ENCODE measurements around the gene HSPA1A. TPM values are rescaled to one million over a fixed set of nuclear protein-coding genes. Genes with fewer than 3 reads are reported as not detected.

Gene HSPA1A
- 93.9 and 97.6 TPM in 2 replicates for total RNA-seq

DNA sequence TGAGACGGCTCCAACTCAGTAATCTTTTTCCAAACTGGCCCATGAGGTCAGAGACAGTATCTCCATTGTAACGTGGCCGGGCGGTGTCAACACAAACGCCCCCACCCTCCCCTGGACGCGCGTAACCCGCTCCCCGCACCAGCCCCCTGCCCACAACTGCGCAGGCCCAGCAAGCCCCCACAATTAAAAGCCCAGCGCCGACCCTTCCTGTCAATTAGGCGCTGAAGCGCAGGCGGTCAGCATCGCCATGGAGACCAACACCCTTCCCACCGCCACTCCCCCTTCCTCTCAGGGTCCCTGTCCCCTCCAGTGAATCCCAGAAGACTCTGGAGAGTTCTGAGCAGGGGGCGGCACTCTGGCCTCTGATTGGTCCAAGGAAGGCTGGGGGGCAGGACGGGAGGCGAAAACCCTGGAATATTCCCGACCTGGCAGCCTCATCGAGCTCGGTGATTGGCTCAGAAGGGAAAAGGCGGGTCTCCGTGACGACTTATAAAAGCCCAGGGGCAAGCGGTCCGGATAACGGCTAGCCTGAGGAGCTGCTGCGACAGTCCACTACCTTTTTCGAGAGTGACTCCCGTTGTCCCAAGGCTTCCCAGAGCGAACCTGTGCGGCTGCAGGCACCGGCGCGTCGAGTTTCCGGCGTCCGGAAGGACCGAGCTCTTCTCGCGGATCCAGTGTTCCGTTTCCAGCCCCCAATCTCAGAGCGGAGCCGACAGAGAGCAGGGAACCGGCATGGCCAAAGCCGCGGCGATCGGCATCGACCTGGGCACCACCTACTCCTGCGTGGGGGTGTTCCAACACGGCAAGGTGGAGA is at the start of gene HSPA1A, which contains the start of gene HSPA1L:
TSS of gene HSPA1A (plus strand) at position 519 of the 814 bp plus-strand sequence. CDS start at position 733, 214 bp downstream.
TSS of gene HSPA1L (minus strand) at position 259 of the 814 bp plus-strand sequence. CDS start 3,311 bp downstream, outside the sequence.

DNA sequence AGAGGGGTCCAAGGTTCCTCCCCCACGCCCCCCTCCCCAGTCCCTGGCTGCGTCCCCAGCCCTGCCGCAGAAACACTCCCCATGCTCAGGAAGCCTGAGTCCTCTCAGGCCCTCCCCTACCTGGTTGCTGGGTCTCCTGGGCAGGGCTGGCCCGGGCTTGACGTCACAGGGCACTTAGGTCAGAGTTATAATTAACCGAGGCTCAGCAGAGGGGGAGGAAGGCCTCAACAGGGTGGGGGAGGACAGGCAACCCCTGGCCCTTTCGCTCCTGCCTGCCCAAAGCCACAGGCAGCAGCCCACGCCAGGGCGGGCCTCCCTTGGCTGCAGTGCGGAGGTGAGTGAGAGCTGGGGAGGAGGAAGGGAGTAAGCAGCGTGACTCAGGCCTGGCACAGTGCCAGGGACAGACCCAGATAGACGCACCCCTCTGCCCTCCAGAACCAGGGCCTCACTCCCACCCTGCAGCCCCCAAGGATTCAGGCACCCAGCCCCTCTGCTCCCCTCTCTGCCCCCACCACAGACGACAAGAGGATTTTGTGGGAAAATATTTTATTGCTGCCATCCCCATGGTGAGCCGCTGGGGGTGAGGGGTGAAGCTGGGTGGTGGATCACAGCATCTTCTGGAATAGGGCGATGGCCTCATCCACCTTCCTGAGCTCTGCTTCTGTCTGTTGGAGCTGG is 38.2 kb upstream of the HSPA1A start, which contains the start of gene VWA7:
TSS of gene VWA7 (minus strand) at position 340 of the 678 bp plus-strand sequence. CDS start 549 bp downstream, outside the sequence.

DNA sequence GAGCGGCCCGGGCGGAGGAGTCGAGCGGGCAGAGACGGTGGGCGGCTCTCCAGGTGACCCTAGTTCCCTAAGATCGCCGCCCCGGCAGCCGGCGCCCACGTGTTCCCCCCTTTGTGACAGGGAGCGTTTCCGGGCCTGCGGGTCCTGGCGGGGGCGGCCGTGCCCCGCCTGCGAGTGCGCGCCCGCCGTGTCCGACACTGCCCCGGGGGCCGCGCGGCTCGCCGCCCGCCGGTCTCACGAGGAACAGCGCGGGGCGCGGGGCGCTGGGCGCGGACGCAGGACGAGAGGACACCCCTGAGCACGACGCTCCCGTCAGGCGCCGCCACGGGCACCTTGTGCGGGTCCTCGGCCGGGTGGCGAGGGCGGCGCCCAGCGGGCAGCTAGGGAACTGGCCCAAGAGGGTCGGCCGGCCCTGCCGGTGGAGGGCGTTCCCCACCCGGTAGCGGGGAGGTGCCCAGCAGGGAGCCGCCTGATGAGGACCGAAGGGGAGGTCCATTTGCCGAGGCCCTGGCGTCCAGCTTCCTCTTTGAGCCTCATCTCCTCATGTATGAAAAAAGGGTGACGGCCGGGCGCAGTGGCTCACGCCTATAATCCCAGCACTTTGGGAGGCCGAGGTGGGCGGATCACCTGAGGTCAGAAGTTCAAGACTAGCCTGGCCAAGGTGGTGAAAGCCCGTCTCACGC is 19.6 kb upstream of the HSPA1A start, which contains the start of gene VARS1:
TSS of gene VARS1 (minus strand) at position 137 of the 683 bp plus-strand sequence. CDS start 535 bp downstream, outside the sequence.

DNA sequence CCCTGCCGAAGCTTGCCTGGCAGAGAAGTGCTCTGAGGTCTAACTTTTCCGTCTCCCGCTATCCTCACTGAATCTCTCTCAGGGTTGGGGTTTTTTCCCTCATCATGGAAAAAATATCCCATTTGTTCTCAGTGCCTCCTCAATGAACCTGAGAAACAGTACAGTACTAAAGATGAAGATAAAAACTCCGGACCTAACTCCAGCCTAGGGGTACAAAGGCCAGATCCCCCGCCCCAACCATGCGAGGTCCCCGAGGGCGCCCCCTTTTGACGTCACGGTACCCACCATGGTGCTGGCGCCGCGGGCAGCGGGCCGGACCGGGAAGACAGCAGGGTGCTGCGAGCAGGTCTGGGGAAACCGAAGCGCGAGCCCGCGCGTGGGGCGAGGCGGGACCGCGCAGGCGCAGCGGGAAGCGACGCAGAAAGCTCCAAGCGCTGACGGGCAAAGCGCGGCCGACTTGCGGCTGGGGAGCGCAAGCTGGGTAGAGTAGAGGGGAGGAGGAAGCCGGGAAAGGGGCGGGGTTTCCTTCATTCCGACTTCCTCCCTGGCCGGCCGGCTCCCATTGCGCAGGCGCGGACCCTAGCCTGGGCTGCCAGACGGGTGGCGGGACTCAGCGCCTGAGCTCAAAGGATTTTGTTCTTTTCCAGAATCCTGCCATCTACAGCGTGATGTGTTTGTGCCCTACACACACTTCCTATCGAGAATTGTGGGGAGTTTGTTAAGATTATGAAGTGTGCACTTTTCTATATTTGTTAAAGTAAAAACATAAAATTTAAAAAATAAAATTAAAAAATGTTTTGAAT is 8.7 kb upstream of the HSPA1A start, which contains the start of gene LSM2:
TSS of gene LSM2 (minus strand) at position 497 of the 803 bp plus-strand sequence. CDS start at position 288, 209 bp downstream.

DNA sequence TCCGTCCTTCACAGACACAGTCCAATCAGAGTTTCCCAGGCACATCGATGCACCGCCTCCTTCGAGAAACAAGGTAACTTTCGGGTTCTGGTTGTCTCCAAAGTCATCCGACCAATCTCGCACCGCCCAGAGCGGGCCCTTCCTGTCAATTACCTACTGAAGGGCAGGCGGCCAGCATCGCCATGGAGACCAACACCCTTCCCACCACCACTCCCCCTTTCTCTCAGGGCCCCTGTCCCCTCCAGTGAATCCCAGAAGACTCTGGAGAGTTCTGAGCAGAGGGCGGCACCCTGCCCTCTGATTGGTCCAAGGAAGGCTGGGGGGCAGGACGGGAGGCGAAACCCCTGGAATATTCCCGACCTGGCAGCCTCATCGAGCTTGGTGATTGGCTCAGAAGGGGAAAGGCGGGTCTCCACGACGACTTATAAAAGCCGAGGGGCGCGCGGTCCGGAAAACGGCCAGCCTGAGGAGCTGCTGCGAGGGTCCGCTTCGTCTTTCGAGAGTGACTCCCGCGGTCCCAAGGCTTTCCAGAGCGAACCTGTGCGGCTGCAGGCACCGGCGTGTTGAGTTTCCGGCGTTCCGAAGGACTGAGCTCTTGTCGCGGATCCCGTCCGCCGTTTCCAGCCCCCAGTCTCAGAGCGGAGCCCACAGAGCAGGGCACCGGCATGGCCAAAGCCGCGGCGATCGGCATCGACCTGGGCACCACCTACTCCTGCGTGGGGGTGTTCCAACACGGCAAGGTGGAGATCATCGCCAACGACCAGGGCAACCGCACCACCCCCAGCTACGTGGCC is 12.1 kb downstream of the HSPA1A start, which contains the start of gene HSPA1B:
TSS of gene HSPA1B (plus strand) at position 453 of the 794 bp plus-strand sequence. CDS start at position 666, 213 bp downstream.

DNA sequence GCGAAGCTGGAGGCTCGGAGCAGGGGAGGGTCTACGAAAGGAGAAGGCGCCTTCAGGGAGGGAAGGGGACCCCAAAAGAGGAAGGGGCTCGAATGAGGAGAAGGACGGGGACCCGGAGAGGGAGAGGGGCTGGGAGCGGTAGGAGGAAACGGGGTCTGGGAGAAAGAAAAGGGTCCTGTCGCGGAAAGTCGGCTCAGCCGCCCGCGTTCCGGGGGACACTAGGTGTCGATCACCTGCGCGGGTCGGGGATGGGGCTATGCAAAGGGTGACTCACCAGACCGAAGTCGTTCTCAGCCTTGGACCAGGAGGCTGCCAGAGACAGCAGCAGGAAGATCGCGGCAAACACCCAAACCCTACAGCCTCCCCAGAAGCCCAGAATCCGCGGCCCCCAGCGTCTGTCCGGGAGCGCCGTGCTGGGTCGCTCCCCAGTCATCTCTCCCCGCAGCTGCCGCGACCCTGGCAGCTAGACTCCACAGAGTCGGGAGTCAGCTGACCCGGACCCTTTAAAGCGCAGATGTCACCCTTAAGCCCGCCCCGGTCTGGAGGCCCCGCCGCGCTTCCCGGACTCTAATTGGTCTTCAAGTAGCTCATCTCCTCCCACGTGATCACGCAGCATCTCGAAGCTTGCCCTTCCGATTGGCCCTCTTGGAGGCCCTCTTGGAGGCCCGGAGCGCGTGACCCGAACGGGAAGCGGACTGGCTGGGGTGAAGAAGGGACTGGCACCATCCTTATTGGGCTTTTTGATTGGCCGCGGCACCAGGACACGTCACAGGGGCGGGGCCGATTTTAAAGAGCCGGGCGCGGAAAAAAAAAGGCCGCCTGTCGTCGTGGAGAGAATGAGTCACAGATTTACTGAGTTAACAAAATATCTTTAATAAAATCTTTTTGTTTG is 47.2 kb downstream of the HSPA1A start, which contains the start of gene NEU1:
TSS of gene NEU1 (minus strand) at position 478 of the 892 bp plus-strand sequence. CDS start at position 433, 45 bp downstream.

Other genes starting within 250 kb of the HSPA1A start
- not detected in 2 replicates for gene LTA, start 243.3 kb upstream of the HSPA1A start, total RNA-seq
- gene TNF, start 240.0 kb upstream of the HSPA1A start, total RNA-seq, result not detected in 2 replicates
- not detected in 2 replicates for gene LTB, start 233.1 kb upstream of the HSPA1A start, total RNA-seq
- gene LST1, start 229.3 kb upstream of the HSPA1A start, total RNA-seq, result not detected in 2 replicates
- gene NCR3, start 222.5 kb upstream of the HSPA1A start, total RNA-seq, result not detected in 2 replicates
- not detected in 2 replicates for gene AIF1, start 200.3 kb upstream of the HSPA1A start, total RNA-seq
- 66.0 and 73.3 TPM in 2 replicates for gene PRRC2A, start 194.8 kb upstream of the HSPA1A start, total RNA-seq
- 169 and 177 TPM in 2 replicates for gene BAG6, start 162.9 kb upstream of the HSPA1A start, total RNA-seq
- gene APOM, start 159.6 kb upstream of the HSPA1A start, total RNA-seq, result 2.0 and 2.3 TPM in 2 replicates
- gene C6orf47, start 154.8 kb upstream of the HSPA1A start, total RNA-seq, result 18.5 and 21.9 TPM in 2 replicates
- 21.4 and 23.7 TPM in 2 replicates for gene GPANK1, start 150.5 kb upstream of the HSPA1A start, total RNA-seq
- 208 and 235 TPM in 2 replicates for gene CSNK2B, start 149.5 kb upstream of the HSPA1A start, total RNA-seq
- gene LY6G5B, start 145.6 kb upstream of the HSPA1A start, total RNA-seq, result 0.44 and 0.50 TPM in 2 replicates
- gene LY6G5C, start 134.5 kb upstream of the HSPA1A start, total RNA-seq, result 0.34 TPM in 1 of 2 replicates, not detected in the other
- 19.1 and 24.3 TPM in 2 replicates for gene ABHD16A, start 112.2 kb upstream of the HSPA1A start, total RNA-seq
- not detected in 2 replicates for gene LY6G6F, start 108.7 kb upstream of the HSPA1A start, total RNA-seq
- not detected in 2 replicates for gene LY6G6D, start 100.2 kb upstream of the HSPA1A start, total RNA-seq
- not detected in 2 replicates for gene LY6G6C, start 93.8 kb upstream of the HSPA1A start, total RNA-seq
- gene MPIG6B, start 92.2 kb upstream of the HSPA1A start, total RNA-seq, result 0.06 TPM in 1 of 2 replicates, not detected in the other
- gene DDAH2, start 86.2 kb upstream of the HSPA1A start, total RNA-seq, result 48.5 and 60.7 TPM in 2 replicates
- gene CLIC1, start 79.0 kb upstream of the HSPA1A start, total RNA-seq, result 293 and 305 TPM in 2 replicates
- gene MSH5, start 75.5 kb upstream of the HSPA1A start, total RNA-seq, result 1.6 and 4.2 TPM in 2 replicates
- 0.44 and 0.50 TPM in 2 replicates for gene SAPCD1, start 52.9 kb upstream of the HSPA1A start, total RNA-seq
- gene VWA7, start 38.2 kb upstream of the HSPA1A start, total RNA-seq, result 0.10 and 0.12 TPM in 2 replicates
- 54.7 and 63.3 TPM in 2 replicates for gene VARS1, start 19.8 kb upstream of the HSPA1A start, total RNA-seq
- 36.0 and 38.2 TPM in 2 replicates for gene LSM2, start 8.6 kb upstream of the HSPA1A start, total RNA-seq
- 0.62 and 1.7 TPM in 2 replicates for gene HSPA1L, start 260 bp upstream of the HSPA1A start, total RNA-seq
- gene HSPA1B, start 12.2 kb downstream of the HSPA1A start, total RNA-seq, result 101 and 110 TPM in 2 replicates
- gene NEU1, start 47.3 kb downstream of the HSPA1A start, total RNA-seq, result 36.7 and 43.2 TPM in 2 replicates
- gene SLC44A4, start 63.5 kb downstream of the HSPA1A start, total RNA-seq, result not detected in 2 replicates
- gene EHMT2, start 82.2 kb downstream of the HSPA1A start, total RNA-seq, result 29.5 and 47.8 TPM in 2 replicates
- 2.1 and 2.5 TPM in 2 replicates for gene ZBTB12, start 86.5 kb downstream of the HSPA1A start, total RNA-seq
- 10.4 and 16.9 TPM in 2 replicates for gene C2, start 112.2 kb downstream of the HSPA1A start, total RNA-seq
- 47.7 and 56.5 TPM in 2 replicates for gene CFB, start 130.6 kb downstream of the HSPA1A start, total RNA-seq
- gene NELFE, start 143.4 kb downstream of the HSPA1A start, total RNA-seq, result 55.8 and 57.5 TPM in 2 replicates
- gene SKIC2, start 143.6 kb downstream of the HSPA1A start, total RNA-seq, result 24.6 and 28.9 TPM in 2 replicates
- gene DXO, start 156.6 kb downstream of the HSPA1A start, total RNA-seq, result 11.5 and 15.8 TPM in 2 replicates
- 39.7 and 65.0 TPM in 2 replicates for gene C4A, start 166.5 kb downstream of the HSPA1A start, total RNA-seq
- 25.2 and 46.6 TPM in 2 replicates for gene C4B, start 199.3 kb downstream of the HSPA1A start, total RNA-seq
- 0.15 TPM in 1 of 2 replicates, not detected in the other for gene CYP21A2, start 222.9 kb downstream of the HSPA1A start, total RNA-seq